Sciatic nerve (tissue), 2 donors: ENCODE results near the gene AKT3. TPM values are rescaled to one million over a fixed set of nuclear protein-coding genes. Genes with fewer than 3 reads are reported as not detected.

Experiments used
- ATAC-seq: fragments of 200-7000 bp; cut with Tn5 transposase; one replicate; pipeline ENCODE4 v1.9.1; 2020; ENCODE audit warnings: mild to moderate bottlenecking, moderate library complexity
- DNase-seq: peaks from one replicate; pipeline ENCODE4 v3.0.0-alpha.2; 2020; ENCODE audit warnings: low spot score
- intact Hi-C: fragments of 100-400 bp; cut with DNase I; formaldehyde crosslinking; loops from one replicate; pipeline ENCODE4 v1.14.2; 2022
- total RNA-seq: library from RNA; stranded (reverse); fragmentation: NEBNext Ultra II Directional; extraction: Animal tissue kit (Norgen Biotek cat#: 25700); gene quantifications from one replicate; pipeline ENCODE4 v1.2.1, GENCODE V29; 2021
- donor health status: DM: no; HTN: no; CAD: no.
- donor health status: DM: no; HTN: no; CAD: no.

AKT3 gene
- total RNA-seq, 1 donor from 2014 or later = 143 TPM

- ATAC-seq (no peak), DNase-seq (no peak)
- intact Hi-C loops = no loop called here
Measured at GRCh38 chr1:243488459-243489157, 361.4 kb downstream of the AKT3 start.

GRCh38 chr1:243487649-243488227 is 362.3 kb downstream of the AKT3 start:
- intact Hi-C loops = no loop called here
- DNase-seq (no peak), ATAC-seq (no peak)

GRCh38 chr1:243487036-243487648 is 362.9 kb downstream of the AKT3 start:
- DNase-seq = no peak
- intact Hi-C loops = no loop called here
- ATAC-seq = no peak

GRCh38 chr1:243483952-243484351 is 366.1 kb downstream of the AKT3 start:
- intact Hi-C loops = no loop called here
- DNase-seq (no peak), ATAC-seq (no peak)

GRCh38 chr1:243483071-243483771 is 366.8 kb downstream of the AKT3 start:
- ATAC-seq = peak; percentile 31
- DNase-seq = no peak
- intact Hi-C loops = no loop called here

- DNase-seq (no peak), ATAC-seq (peak; percentile 89)
- intact Hi-C loops = no loop called here
Measured at GRCh38 chr1:243482141-243483022, 367.7 kb downstream of the AKT3 start.

GRCh38 chr1:243481101-243481500 is 368.9 kb downstream of the AKT3 start:
- intact Hi-C loops = no loop called here
- DNase-seq (no peak), ATAC-seq (no peak)

GRCh38 chr1:243477731-243478290 is 372.2 kb downstream of the AKT3 start:
- ATAC-seq (no peak), DNase-seq (no peak)
- intact Hi-C loops = no loop called here

GRCh38 chr1:243475966-243476365 is 374.1 kb downstream of the AKT3 start:
- DNase-seq = no peak
- intact Hi-C loops = loop anchor here (1.0 kb wide), 1 partner anchor 18 kb away; no protein-coding TSS in a partner anchor
- ATAC-seq = no peak

- intact Hi-C loops = loop anchor here (1.0 kb wide), 1 partner anchor 19 kb away; no protein-coding TSS in a partner anchor
- ATAC-seq = no peak
Measured at GRCh38 chr1:243474906-243475305, 375.1 kb downstream of the AKT3 start.

GRCh38 chr1:243474136-243474881 is 375.7 kb downstream of the AKT3 start:
- intact Hi-C loops = no loop called here
- no peak for ATAC-seq
- DNase-seq = no peak

More at GRCh38 chr1:243474906-243475305, 375.1 kb downstream of the AKT3 start:
- no peak for DNase-seq

GRCh38 chr1:243473227-243474135 is 376.6 kb downstream of the AKT3 start:
- ATAC-seq (peak; percentile 32), DNase-seq (no peak)
- intact Hi-C loops = no loop called here

- ATAC-seq = peak; percentile 59
- intact Hi-C loops = no loop called here
- no peak for DNase-seq
Measured at GRCh38 chr1:243471754-243472745, 378.0 kb downstream of the AKT3 start.

- ATAC-seq (peak; percentile 43), DNase-seq (no peak)
- intact Hi-C loops = no loop called here
Measured at GRCh38 chr1:243471026-243471685, 378.9 kb downstream of the AKT3 start.

- intact Hi-C loops = no loop called here
- no peak for DNase-seq
- no peak for ATAC-seq
Measured at GRCh38 chr1:243470502-243470901, 379.5 kb downstream of the AKT3 start.
